Measurements from ENCODE around the gene FGL2. TPM values are rescaled to one million over a fixed set of nuclear protein-coding genes. Genes with fewer than 3 reads are reported as not detected.

FGL2 gene
- total RNA-seq, 1 donor from 2014 or later = not detected

DNA sequence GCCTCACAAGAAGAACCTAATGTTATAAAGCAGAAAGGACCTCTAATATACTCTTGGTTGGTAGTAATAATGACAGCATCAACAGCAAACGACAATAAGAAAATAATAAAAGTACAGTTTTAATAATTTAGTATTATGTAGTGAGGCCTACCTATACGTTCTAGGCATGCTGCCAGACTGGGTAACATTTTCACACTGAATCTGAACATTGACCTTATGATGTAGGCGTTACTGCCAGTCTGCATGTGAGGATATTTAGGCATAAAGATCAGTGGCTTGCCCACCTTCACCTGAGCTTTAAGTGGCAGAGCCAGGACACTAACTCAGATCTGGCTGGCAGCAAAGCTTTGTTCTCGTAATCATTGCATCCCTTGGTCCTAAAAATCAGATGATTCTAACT is 2.5 kb downstream of the FGL2 start:
- Mint-ChIP-seq H3K4me3 (ENCODE audit: unreplicated experiment) (no peak overlapping the region), H3K36me3 (ENCODE audit: low read depth) (peaks cover 2% of the 10 kb centered on the region), H3K4me1 (ENCODE audit: low read depth) (peaks cover 8% of the 10 kb centered on the region), H3K27ac (ENCODE audit: unreplicated experiment) (no peak overlapping the region), H3K9me3 (ENCODE audit: low read depth) (no peaks in the 10 kb centered on the region), H3K27me3 (ENCODE audit: low read depth) (no peaks in the 10 kb centered on the region)
- TF ChIP-seq, protein P1, sequence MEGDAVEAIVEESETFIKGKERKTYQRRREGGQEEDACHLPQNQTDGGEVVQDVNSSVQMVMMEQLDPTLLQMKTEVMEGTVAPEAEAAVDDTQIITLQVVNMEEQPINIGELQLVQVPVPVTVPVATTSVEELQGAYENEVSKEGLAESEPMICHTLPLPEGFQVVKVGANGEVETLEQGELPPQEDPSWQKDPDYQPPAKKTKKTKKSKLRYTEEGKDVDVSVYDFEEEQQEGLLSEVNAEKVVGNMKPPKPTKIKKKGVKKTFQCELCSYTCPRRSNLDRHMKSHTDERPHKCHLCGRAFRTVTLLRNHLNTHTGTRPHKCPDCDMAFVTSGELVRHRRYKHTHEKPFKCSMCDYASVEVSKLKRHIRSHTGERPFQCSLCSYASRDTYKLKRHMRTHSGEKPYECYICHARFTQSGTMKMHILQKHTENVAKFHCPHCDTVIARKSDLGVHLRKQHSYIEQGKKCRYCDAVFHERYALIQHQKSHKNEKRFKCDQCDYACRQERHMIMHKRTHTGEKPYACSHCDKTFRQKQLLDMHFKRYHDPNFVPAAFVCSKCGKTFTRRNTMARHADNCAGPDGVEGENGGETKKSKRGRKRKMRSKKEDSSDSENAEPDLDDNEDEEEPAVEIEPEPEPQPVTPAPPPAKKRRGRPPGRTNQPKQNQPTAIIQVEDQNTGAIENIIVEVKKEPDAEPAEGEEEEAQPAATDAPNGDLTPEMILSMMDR (IDR thresholded peaks at IDR 0.05) = no peak
- no peak for DNase-seq (ENCODE audit: low spot score)

DNA sequence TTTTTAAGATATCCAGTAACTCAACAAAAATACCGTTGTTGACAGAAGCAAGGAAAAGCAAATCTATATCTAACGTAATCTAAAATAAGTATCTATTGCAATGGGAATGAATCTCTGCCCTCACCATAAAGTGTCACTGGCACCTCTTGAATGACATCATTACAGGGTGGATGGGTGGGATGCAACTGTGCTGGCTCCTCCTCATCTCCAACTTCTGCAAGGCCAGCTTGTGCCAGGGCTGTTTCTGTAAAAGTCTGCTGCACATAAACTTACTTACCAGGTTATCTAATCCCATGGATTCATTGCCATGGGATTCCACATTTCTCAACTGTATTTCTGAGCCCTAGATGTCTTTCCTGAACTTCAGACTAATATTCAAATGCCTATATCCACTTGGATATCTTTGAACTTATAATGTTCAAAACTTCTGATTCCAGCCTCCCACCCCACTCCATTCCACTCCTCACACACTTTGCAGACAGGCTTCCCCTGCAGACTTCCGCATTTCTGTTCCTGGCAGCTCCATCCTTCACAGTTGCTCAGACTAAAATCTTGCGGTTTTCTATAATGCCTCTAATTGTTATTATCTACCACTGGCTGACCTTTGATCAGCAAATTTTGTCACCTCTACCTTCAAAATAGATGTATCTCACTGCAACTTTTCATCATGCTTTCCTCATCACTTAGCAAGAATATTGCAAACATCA is 10.7 kb downstream of the FGL2 start:
- Mint-ChIP-seq H3K9me3 (ENCODE audit: low read depth) (no peaks in the 10 kb centered on the region), H3K27ac (ENCODE audit: unreplicated experiment) (no peak overlapping the region), H3K4me1 (ENCODE audit: low read depth) (peaks cover 7% of the 10 kb centered on the region), H3K27me3 (ENCODE audit: low read depth) (no peaks in the 10 kb centered on the region), H3K4me3 (ENCODE audit: unreplicated experiment) (no peak overlapping the region), H3K36me3 (ENCODE audit: low read depth) (no peaks in the 10 kb centered on the region)
- TF ChIP-seq, protein P1 (IDR thresholded peaks at IDR 0.05) = no peak
- no peak for DNase-seq (ENCODE audit: low spot score)

DNA sequence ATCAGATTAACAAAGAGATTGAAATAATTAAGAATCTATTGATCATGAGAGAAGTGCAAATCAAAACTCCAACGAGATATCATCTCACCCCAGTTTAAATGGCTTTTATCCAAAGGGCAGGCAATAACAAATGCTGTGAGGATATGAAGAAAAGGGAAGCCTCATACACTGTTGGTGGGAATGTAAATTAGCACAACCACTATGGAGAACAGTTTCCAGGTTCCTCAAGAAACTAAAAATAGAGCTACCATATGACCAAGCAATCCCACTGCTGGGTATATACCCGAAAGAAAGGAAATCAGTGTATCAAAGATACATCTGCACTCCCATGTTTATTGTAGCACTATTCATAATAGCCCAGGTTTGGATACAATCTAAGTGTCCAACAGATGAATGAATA is 13.8 kb downstream of the FGL2 start:
- Mint-ChIP-seq H3K27me3 (ENCODE audit: low read depth) (no peaks in the 10 kb centered on the region), H3K9me3 (ENCODE audit: low read depth) (peaks cover 4% of the 10 kb centered on the region), H3K36me3 (ENCODE audit: low read depth) (no peaks in the 10 kb centered on the region), H3K4me3 (ENCODE audit: unreplicated experiment) (no peak overlapping the region), H3K27ac (ENCODE audit: unreplicated experiment) (no peak overlapping the region), H3K4me1 (ENCODE audit: low read depth) (peaks cover 7% of the 10 kb centered on the region)
- no peak for DNase-seq (ENCODE audit: low spot score)
- TF ChIP-seq, protein P1 (IDR thresholded peaks at IDR 0.05) = no peak

DNA sequence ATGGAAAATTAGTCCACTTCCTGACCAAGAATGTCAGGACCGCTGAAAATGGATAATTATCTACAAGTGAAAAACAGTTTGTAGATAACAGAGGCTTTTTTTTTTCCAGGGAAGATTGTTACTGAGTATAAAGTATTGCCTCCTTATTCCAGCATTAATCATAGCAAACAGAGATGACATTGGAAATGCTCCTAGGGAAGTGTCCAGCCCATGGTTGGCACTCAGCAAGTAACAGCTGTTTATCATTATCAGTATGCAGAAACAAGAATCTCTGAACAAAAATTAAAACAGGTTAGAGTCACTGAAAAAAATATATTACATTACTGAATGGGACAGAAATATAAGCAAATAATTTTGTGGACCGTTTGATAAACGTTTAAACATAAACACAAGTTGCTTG is 14.6 kb downstream of the FGL2 start:
- no peaks in the 10 kb centered on the region for H3K36me3 Mint-ChIP-seq (ENCODE audit: low read depth)
- H3K27ac Mint-ChIP-seq (ENCODE audit: unreplicated experiment) = no peak overlapping the region
- TF ChIP-seq, protein P1 (IDR thresholded peaks at IDR 0.05) = no peak
- H3K9me3 Mint-ChIP-seq (ENCODE audit: low read depth) = peaks cover 4% of the 10 kb centered on the region
- peaks cover 7% of the 10 kb centered on the region for H3K4me1 Mint-ChIP-seq (ENCODE audit: low read depth)
- DNase-seq (ENCODE audit: low spot score) = no peak
- H3K4me3 Mint-ChIP-seq (ENCODE audit: unreplicated experiment) = no peak overlapping the region
- no peaks in the 10 kb centered on the region for H3K27me3 Mint-ChIP-seq (ENCODE audit: low read depth)

DNA sequence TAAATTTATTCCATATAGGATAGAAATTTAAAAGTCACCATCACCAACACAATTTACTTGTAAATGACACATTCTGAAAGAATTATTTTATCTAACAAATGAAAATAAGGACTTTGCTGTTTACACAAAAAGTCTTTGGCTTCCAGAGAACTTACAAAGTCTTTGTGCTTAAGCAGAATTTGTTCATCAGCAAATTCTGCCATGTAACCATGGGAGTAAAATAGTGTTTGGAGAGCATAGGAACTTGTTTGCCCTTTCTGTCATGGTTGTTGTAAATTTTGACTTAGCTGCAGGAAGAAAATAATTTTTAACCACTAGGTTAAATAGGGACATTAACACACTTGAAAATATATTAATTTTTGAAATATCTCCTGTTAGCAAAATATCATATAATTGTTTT is 15.2 kb downstream of the FGL2 start:
- no peaks in the 10 kb centered on the region for H3K27me3 Mint-ChIP-seq (ENCODE audit: low read depth)
- no peak for DNase-seq (ENCODE audit: low spot score)
- H3K4me3 Mint-ChIP-seq (ENCODE audit: unreplicated experiment) = no peak overlapping the region
- H3K9me3 Mint-ChIP-seq (ENCODE audit: low read depth) = peaks cover 4% of the 10 kb centered on the region
- no peak overlapping the region for H3K27ac Mint-ChIP-seq (ENCODE audit: unreplicated experiment)
- TF ChIP-seq, protein P1 (IDR thresholded peaks at IDR 0.05) = no peak
- no peaks in the 10 kb centered on the region for H3K36me3 Mint-ChIP-seq (ENCODE audit: low read depth)
- H3K4me1 Mint-ChIP-seq (ENCODE audit: low read depth) = peaks cover 7% of the 10 kb centered on the region

All from chondrocyte (in vitro differentiated cells).